Thoracic aorta (tissue), 2 donors: ENCODE results near the gene EFHD1. TPM values are rescaled to one million over a fixed set of nuclear protein-coding genes. Genes with fewer than 3 reads are reported as not detected.

Experiments used
- ATAC-seq: fragments of 150-250 bp; one replicate; pipeline ENCODE4 v1.8.0; 2017; ENCODE audit warnings: low read depth; ENCODE audit not compliant: insufficient number of reproducible peaks, low FRiP score
- DNase-seq: peaks from one replicate; pipeline ENCODE4 v3.0.0-alpha.2; 2020; ENCODE audit warnings: low spot score
- H3K27ac ChIP-seq, 2 donors: fragments of 200-600 bp; sonication (generic); 1 replicate in 1 of 2; 2 replicates in 1 of 2; pipeline ENCODE4 v1.5.1; 2016; ENCODE audit warnings: mild to moderate bottlenecking in 2 of 2, moderate library complexity in 2 of 2
- H3K27me3 ChIP-seq: fragments of 200-600 bp; sonication (generic); replicated peaks from 2 replicates; pipeline ENCODE4 v1.6.0; 2016; ENCODE audit warnings: mild to moderate bottlenecking; ENCODE audit not compliant: insufficient read depth
- H3K36me3 ChIP-seq: fragments of 200-600 bp; sonication (generic); one replicate; pipeline ENCODE4 v1.5.1; 2016
- H3K4me1 ChIP-seq, 2 donors: fragments of 200-600 bp; sonication (generic); 1 replicate in 1 of 2; 2 replicates in 1 of 2; pipeline versions ENCODE4 v1.5.1 to v1.6.0; 2016; ENCODE audit warnings: low read depth in 2 of 2, mild to moderate bottlenecking in 1 of 2; ENCODE audit not compliant: control insufficient read depth in 1 of 2
- H3K4me3 ChIP-seq: fragments of 200-600 bp; sonication (generic); 2 replicates; pipeline ENCODE4 v1.5.1; 2016; ENCODE audit warnings: mild to moderate bottlenecking
- H3K9me3 ChIP-seq: fragments of 200-600 bp; sonication (generic); 2 replicates; pipeline ENCODE4 v1.5.1; 2016
- CTCF ChIP-seq: fragments of 200-600 bp; sonication (generic); IDR thresholded peaks from one replicate; pipeline ENCODE4 v1.5.1; 2019; ENCODE audit warnings: antibody characterized with exemption
- total RNA-seq, 2 donors: library from RNA; depleted of rRNA; stranded (reverse); fragments of >200 nt; gene quantifications; one replicate each; pipeline versions ENCODE4 v1.1.0 to v1.2.3, GENCODE V29; 2016

The EFHD1 gene
- total RNA-seq, 2 donors from 2014 or later: 111 to 211 TPM

GRCh38 chr2:232672588-232672987, 39.2 kb downstream of the EFHD1 start:
- TF ChIP-seq CTCF: no peak
- ATAC-seq: no peak
- no peaks in the 10 kb centered on the region for H3K9me3 ChIP-seq
- H3K36me3 ChIP-seq: peaks cover 57% of the 10 kb centered on the region
- DNase-seq: no peak
- no peaks in the 10 kb centered on the region for H3K27me3 ChIP-seq
- H3K4me3 ChIP-seq: no peak overlapping the region
- no peak overlapping the region for H3K27ac ChIP-seq
- peaks cover 4 to 31% of the 10 kb centered on the region in 2 donors for H3K4me1 ChIP-seq

GRCh38 chr2:232674491-232674890, 41.1 kb downstream of the EFHD1 start:
- H3K36me3 ChIP-seq: peaks cover 75% of the 10 kb centered on the region
- H3K4me1 ChIP-seq: peaks cover 0 to 12% of the 10 kb centered on the region in 2 donors
- no peak overlapping the region for H3K27ac ChIP-seq
- no peak for TF ChIP-seq CTCF
- DNase-seq (no peak), ATAC-seq (no peak)
- H3K27me3 ChIP-seq: no peaks in the 10 kb centered on the region
- no peak overlapping the region for H3K4me3 ChIP-seq
- H3K9me3 ChIP-seq: no peaks in the 10 kb centered on the region

- H3K27me3 ChIP-seq: no peaks in the 10 kb centered on the region
- ATAC-seq (no peak), DNase-seq (no peak)
- TF ChIP-seq CTCF: no peak
- peaks cover 73% of the 10 kb centered on the region for H3K36me3 ChIP-seq
- H3K4me1 ChIP-seq: peaks cover 0 to 10% of the 10 kb centered on the region in 2 donors
- H3K9me3 ChIP-seq: no peaks in the 10 kb centered on the region
- H3K27ac ChIP-seq: no peak overlapping the region
- no peak overlapping the region for H3K4me3 ChIP-seq
These were observed 42.0 kb downstream of the EFHD1 start for GRCh38 chr2:232675381-232675780.

- H3K36me3 ChIP-seq: peaks cover 61% of the 10 kb centered on the region
- H3K27me3 ChIP-seq: no peaks in the 10 kb centered on the region
- no peak for TF ChIP-seq CTCF
- ATAC-seq (no peak), DNase-seq (no peak)
- H3K9me3 ChIP-seq: no peaks in the 10 kb centered on the region
- no peaks in the 10 kb centered on the region for H3K4me1 ChIP-seq
- H3K4me3 ChIP-seq: no peak overlapping the region
- no peak overlapping the region for H3K27ac ChIP-seq
These were observed 46.6 kb downstream of the EFHD1 start for GRCh38 chr2:232680006-232680405.

- no peak for DNase-seq
- H3K36me3 ChIP-seq: peaks cover 50% of the 10 kb centered on the region
- no peak overlapping the region for H3K27ac ChIP-seq
- no peaks in the 10 kb centered on the region for H3K4me1 ChIP-seq
- H3K9me3 ChIP-seq: no peaks in the 10 kb centered on the region
- H3K27me3 ChIP-seq: no peaks in the 10 kb centered on the region
- no peak for TF ChIP-seq CTCF
- H3K4me3 ChIP-seq: no peak overlapping the region
- no peak for ATAC-seq
These were observed 48.1 kb downstream of the EFHD1 start for GRCh38 chr2:232681527-232681926.
